CD1c-positive myeloid dendritic cell (primary cell): Measurements from ENCODE around the gene GABRR3.

ENCODE experiments used
- DNase-seq: peaks from one replicate; pipeline ENCODE4 v3.0.0-alpha.2; 2016; ENCODE audit errors: extremely low spot score

GABRR3 gene

DNA sequence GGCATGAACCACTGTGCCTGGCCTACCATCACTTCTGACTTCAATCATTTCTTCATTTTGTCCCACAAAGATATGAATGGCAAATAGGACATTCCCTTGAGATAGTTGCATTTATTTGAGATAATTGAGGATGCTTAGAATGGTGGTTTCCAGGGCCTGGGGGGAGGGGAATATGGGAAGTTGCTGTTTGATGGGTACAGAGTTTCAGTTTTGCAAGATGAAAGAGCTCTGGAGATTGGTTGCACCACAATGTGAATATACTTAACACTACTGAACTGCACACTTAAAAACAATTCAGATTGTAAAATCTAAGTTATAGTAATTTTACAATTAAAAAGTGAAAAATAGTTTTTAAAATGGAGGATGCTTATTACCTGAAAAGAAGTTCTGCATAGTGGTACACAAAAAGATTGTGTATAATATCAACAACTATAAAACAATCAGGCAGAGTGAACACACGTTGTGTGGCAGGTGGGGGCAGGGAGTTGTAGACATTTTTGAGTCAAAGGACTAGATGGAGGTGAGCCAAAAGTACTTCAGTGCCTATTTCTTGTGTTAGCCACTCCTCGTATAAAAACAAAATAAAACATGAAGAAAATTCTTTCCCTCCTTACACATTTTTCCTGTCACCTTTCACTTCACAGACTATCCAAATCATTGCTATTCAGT lies 44.4 kb downstream of the GABRR3 start:
- DNase-seq = no peak

DNA sequence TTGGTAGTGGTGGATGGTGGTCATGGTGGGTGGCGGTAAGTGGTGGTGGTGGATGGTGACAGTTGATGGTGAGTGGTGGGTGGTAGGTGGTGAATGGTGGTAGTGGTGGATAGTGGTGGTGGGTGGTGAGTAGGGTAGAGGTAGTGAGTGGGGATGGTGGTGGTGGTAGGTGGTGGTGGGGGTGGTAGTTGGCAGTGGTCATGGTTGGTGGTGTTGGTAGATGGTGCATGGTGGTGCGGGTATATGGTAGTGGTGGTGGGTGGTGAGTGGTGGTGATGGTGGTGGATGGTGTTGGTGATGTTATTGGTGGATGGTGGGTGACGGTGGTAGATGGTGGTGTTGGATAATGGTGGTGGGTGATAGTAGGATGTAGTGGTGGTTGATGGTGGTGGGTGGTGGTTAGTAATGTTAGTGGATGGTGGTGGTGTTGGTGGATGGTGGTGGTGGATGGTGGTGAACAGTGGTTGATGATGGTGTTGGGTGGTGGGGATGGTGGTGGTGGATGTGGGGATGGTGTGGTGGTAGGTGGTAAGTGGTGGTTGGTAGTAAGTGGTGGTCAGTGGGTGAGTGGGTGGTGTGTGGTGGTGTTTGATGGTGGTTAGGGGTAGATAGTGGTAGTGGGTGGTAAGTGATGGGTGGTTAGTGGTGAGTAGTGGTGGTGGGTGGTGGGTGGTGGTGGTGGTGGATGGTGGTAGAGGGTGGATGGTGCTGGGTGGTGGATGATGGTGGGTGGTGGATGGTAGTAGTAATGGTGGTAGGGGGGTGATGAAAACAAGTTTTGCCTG lies 46.1 kb downstream of the GABRR3 start:
- DNase-seq = no peak

DNA sequence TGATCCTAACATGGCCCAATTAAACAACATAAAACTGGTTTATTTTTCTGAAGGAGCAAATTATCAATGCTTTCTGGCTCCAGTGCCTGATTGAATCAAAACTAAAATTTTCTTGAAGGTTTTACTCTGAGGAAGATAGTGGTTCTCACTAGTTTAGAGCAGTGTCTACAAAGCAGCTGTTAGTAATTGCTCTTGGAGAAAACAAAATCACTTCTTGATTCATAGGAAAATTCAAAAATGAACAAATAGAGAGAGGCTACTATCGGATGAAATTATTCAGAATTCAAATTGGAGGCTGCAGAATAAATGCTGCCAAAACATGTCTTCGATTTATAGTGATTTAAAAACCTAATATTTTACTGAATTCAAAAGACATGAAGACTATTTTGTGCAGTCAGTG lies 47.8 kb downstream of the GABRR3 start:
- no peak for DNase-seq

DNA sequence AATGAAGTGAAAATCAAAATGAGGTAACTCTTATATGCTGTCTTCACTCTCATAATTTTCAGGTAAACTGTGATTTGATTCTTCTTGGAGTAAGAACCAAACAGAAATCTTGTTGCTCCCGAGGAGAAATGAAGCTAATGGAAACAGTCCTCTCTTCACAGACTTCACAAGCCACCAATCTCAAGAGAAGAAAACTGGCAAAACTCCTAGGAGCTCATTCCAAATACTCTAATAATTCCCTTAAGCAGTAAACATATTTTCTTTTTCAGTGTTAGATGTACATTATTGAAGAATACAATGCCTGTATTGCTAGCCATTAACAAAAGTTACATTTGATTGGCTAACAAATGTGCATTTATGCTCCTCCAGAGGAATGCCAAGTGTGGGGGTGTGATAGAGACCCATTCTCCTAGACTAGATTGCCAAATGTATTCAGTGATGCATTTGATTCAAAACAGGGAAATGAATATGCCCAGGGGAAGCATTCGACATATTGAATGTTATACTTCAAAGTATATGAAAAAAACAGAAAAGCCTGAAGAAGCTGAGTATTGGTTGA lies 51.1 kb downstream of the GABRR3 start:
- no peak for DNase-seq

DNA sequence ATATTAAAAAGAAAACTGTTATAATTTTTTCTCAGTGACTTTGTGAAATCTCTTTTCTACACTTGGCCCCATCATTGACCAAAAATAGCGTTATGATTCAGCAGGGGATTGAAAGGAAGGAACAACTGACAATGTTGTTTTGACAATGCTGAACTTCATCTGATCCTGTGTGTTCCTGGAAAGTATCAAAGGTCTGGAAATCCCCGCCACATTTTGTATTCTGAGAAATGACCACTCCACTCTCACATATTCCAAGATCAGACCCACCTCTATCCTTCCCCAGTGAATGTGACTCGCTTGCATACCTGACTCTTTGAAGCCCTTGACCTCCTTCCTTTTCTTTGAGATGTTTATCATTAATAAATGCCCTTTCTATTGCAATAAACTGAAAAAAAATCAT lies 53.2 kb downstream of the GABRR3 start:
- no peak for DNase-seq

DNA sequence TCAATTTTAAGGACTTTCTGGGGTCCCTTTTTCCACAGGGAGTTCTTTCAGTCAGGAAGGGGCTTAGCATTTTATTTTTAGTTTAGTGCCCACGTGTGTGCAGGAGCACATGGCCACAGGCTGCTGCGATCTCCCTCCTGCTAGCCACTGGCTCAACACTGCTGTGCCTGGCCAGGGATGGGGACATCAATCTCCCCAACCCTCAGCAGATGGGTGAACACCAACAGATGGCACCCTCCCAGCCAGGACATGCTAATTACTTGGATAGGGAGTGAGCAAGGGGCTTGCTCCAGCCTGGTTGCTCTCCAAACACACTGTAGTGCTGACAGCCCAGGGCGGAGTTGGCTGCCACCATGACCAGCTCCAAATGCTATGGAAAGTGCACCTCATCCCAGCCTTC lies 55.5 kb downstream of the GABRR3 start:
- DNase-seq = no peak

DNA sequence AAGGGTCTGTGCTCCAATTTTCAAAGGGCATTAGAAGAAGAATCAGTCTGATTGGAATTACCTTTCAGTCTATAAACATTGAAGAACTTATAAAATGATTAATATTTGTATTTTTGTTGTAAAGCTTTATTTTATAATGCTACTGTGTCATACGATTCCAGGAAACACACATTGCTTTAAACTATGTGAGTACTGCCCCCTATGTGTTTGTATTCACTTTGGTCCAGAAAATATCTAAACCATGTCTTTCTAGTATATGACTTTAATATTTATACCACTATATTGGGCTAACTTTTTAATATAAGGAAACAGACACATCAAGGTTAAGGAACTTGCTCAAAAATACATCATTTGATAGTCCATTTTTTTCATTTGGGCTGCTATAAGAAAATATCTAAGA lies 59.6 kb downstream of the GABRR3 start:
- no peak for DNase-seq

DNA sequence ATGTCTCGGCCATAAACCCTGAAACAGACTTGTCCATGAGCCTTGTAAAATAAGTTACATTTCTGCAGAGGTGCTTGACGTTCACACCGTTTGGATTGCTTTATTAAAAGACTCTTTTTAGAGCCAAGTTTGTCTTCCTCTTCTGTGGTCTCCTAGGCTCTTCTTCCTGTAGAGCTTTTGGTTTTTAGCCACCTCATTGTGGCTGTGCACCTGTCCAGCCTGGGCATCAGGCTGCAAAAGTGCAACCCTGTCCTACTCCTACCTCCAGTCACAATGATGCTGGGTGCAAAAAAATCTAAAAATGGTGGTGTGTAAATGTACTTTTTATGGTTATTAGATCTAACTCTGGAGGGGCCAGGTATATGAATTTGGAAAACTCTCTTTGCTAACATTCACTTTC lies 60.1 kb downstream of the GABRR3 start:
- no peak for DNase-seq

DNA sequence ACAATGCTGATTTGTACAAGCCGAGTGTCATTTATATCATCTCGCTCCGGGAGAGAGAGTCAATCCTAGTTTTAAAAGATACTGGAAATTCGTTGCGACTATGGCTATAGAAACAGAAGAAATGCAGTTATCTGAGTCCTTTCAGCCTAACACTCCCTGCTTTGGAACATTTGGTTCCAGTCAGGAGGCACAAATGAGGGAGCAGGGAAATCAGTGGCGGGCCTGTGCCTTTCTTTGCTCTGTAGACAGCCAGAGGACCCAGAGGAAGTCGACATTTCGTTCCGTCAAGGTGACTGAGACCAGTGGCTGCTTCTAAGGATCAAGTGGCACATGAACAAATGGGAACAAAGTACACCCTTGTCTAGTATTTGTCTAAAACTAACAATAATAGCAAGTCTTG lies 62.1 kb downstream of the GABRR3 start:
- DNase-seq = no peak

DNA sequence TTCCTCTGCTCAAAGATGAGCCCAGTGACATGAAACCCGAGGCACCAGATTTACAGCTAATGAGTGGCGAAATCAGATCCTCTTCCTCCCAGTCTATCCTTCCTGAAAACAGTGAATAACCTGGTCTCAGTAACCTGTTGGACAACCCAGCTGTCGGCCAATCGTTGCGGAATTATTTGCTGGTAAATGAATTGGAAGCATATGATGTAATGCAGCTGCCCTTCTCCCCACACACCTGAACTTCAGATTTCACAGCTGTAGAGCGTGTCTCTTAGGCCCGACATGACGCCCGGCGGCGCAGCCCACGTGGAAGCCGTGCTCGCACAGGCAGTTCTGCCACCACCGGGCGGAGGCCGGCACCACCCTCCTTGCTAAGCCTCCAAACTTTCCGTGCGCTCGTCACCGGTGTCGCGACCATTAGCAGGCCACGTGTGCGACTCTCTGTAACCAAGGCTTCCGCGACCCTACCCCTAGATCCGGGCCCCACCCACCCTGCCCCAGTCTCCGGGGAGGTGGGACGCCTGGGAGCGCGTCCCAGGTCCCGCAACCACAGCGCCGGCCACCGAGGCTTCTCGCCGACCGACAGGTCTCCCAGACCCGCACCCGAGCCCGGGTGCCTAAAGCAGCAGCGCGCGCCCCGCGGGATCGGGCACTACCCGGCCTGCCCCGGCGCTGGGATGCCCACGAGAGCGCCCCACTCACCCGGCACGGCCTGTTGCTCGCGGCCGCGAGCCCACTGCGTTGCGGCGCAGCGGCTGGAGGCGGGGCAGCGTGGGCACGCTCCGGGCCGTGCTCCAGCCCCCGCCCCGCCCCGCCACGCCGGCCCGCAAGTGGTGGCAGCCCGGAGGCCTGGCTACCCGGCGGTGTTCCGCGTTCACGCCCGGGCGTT lies 63.2 kb downstream of the GABRR3 start, which contains the start of gene RIOX2:
TSS of gene RIOX2 (minus strand) at position 753 of the 889 bp plus-strand sequence. CDS start 4,838 bp downstream, outside the sequence.
- peak; percentile 75 for DNase-seq

DNA sequence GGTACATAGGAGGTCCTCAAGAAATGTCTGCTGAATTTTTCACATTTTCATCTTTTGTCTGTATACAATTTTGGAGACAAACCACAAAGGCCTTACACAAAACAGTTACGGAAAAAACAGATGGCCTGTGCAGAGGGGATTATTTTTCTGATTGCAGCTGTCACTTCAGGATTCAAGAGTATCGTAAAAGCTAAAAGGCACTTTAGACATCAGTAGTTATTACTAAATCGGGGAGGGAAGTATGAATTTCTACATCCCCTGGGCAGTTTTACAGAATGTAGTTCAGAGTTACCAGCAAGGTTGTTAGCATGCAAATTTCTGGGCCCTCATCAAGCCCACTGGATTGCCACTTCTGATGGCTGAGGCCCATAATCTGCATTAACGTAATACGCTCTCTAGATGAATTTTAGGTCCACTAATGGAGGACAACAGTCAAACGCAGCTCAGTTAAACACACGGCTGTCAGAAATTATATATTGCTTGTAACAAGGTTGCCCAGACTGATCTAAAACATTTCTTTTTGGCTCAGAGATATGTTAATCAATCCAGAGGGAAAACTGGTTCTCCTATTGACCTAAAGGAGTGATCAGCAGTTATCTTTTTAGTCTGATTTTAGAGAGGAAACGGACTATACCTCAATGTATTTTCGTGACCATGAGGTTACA lies 64.0 kb downstream of the GABRR3 start:
- DNase-seq = no peak

DNA sequence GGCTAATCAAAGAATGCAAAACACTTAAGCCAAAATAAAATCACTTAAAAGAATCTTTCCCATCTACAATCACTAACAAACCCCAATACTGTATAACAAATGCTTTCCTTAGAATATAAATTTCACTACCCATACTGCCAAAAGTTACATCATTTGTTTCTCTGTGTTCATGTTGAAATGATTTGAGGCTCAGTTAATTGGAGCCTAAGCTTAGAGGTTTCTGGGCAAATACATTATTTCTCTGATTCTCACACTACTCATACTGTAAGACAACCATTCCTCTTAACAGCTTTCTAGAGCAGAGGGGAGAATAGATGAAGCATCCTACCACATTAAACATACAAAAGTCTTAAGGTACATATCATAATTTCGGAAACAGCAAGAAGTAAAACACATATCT lies 65.0 kb downstream of the GABRR3 start:
- no peak for DNase-seq

DNA sequence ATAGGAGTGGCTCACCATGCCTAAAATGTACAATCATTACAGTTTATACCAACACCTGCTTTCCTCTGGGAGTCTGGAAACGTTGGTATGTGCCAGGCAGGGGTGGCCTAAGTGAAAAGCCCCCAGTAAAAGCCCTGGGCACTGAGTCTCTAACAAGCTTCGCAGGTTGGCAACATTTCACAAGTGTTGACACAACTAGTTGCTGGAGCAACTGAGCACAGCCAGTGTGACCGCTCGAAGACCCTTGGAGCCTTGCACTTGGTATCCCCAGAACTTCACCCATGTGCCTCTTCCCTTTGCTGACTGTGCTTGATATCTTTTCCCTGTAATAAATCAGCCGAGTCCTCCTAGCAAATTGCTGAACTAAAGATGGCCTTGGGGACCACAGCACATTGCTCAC lies 65.6 kb downstream of the GABRR3 start:
- no peak for DNase-seq

DNA sequence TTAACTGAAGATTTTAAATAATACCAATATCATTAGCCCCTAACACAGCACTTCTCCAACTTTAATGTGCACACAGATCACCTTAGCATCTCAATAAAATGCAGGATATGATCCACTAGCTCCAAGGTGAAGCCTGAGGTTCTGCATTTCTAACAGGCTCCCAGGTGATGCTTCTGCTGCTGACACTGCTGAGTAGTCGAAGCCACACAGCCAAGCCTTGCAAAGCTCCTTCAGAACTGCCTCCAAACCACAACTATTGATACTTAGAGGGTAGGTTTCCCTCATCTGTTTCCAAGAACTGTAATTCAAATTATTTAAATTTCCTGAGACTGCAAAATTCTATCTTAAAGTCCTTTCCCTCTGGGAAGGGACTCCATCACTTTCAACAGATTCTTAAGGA lies 66.7 kb downstream of the GABRR3 start:
- no peak for DNase-seq

DNA sequence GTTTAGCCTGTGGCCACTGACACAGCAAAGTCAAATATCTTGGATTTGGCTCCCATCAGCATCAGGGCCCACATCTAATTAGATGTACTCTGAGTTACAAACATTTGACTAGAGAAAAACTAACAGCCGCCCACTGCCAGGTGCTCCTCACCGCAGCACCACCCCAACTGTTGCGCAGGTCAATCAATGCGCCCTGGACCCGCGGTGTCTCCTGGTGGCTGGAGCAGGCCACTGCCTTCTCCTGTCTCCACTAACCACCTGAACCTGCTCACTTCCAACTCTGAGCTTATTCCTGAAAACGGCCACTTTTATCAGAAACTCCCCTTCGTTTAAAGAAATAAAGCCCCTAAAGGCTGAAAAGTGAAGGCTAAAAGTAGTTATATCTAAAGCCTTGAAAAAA lies 67.1 kb downstream of the GABRR3 start:
- DNase-seq = no peak

DNA sequence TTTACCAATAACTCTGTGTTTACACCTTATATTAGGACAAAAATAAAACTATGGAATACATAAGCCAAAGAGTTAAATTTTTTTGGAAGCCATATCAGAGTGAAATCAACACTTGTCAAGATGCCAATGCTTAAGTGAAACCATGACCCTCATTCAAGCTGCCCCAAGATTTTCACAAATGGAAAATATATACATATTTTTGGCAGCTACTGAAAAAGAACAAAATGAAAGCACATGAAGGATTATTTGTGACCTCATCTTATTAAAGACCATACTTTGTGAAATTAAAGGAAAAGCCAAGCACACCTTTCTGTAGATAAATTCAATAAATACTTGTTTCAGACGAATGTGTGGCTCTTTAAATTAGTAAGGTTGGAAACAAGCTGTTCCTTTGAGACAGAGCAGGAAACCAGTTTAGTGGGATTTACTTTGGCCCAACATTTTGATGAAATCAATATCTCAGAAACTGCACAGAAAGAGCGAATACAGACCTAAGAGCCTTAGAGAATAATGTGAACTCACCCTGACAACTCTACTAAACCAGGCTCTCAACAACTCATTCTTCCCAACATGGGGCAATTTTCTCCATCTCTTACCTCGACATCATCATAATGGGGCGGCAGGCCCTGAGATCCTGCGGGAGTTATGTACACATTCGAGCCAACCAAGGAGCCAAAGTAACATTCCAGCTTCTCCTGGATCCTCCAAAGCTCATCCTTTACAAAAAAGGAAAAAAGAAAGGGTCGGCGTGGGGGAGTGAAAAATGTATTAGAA lies 73.9 kb downstream of the GABRR3 start:
- no peak for DNase-seq

DNA sequence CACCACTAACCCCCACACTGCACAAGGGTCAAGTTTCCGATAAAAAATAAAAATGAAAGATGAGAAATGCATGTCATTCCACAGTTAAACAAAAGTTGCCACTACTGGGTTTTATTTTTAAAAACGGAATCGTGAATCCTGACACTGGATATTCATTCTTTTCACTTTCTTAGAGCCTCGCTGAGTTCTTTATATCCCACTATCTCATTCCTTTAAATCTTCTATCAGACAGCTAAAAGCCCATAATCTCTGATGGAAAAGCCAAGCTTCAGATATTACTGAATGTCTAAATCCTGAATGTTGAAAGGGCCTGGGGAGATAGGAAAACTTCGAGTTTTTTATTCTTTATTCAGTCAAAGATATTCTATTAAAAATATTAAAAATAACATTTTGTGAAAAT lies 74.6 kb downstream of the GABRR3 start:
- DNase-seq = no peak

DNA sequence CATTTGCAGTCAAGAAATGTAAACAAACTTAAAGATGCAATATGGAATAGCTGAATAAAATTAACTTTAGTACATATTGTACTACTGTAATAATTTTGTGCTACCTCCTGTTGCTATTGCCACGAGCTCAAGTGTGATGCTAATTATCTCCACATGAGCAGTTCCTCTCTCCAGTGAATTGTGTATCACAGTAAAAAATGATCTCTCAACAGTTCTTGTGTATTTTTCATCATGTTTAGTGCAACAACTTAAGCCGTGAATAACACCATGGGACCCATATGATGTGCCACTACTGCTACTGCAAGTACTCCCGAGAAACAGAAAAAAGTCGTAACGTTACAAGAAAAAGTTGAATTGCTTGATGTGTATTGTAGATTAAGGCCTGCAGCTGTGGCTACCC lies 75.2 kb downstream of the GABRR3 start:
- no peak for DNase-seq

DNA sequence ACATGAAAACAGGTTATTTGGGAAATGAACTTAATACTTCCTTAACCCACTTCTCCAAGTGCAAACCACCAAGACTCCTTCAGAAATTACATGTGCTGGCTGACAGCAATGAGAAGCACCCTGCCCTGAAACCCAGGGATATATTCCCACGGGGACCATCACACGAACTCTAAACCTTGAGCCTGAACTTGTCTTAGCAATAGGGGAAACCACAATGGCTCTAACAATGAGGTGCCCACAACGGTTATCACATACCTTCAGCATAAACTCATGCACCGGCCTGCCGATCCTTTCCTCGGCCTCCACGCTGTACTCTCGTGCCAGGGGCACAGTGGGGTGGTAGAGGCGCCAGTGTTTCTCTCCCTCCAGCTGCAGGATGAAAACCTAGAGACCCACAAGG lies 76.3 kb downstream of the GABRR3 start:
- no peak for DNase-seq

DNA sequence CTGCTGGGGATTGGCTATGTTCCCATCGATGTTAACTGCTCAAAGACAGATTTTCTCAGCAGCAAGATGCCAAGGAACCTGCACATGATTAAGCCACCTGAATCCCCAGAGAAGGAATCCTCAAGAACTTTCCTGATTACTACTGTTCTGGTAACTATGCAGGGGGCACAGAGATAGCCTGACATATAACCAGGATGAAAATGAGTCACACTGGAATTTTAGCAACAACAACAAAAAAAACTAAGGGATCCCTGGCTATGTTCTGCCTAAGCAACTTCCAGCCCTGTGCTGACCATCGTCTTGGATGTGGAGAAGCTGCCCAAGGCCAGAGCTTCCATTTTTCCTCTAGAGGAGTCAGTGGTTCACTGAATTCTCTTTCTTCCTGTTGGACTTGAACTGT lies 76.7 kb downstream of the GABRR3 start:
- DNase-seq = no peak
